Measurements from ENCODE around the gene PHF2.

DNA sequence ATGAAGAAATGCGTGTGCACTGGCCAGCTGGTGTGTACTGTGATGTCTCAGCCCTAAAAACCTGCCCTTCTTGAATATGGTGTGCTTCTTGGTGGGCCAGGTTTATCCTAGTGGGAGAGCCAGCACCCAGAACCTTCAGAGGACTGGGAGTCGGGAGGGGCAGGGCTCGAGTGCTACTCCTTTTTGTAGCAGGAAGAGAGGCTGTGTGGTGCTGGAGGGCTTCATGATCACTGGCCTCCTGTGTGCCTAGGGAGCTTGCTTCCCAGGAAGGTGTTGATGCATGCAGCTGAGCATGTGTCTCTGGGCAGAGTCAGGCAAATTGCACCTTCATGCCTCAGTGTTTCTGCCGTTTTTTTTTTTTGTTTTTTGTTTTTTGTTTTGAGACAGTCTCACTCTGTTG is 20.0 kb downstream of the PHF2 start:
- TF ChIP-seq POLR2A (IDR thresholded peaks at IDR 0.05; ENCODE audit: low read depth, low read length) (no peak), POLR2AphosphoS5 (IDR thresholded peaks at IDR 0.05; ENCODE audit: low read depth, low read length) (no peak)

Measured in GM12892 (cell line).